Measurements from ENCODE around the gene FAM120A.

Gene FAM120A

DNA sequence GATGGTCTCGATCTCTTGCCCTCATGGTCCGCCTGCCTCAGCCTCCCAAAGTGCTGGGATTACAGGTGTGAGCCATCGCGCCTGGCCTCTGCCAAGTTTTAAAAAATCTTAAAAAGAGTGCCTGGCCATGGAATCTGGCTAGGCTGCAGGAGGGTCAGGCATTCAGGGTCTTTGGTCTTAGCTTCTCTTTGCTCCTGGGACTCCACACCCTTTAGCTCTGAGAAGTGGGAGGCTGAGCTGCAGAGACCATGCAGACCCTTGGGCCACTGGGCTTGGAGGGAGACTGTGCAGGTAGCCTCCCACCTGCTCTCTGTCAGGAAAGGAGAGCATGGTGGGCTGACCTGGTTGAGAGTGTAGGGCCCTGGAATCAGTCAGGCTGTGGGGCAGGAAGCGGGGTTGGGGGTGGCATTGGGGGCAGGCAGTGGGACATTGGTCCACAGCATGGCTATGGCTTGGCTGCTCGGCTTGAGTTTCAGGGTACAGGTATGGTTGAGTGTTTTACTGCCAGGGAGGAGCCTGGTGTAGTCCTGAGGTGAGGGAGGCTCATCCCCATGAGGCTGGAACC, 145.7 kb downstream of the FAM120A start:
- Histone ChIP-seq H3K4me1 (ENCODE audit: insufficient read depth, poor library complexity, severe bottlenecking) (peaks cover 26% of the 10 kb centered on the region), H3K36me3 (ENCODE audit: low read depth) (no peaks in the 10 kb centered on the region), H3K9me3 (ENCODE audit: severe bottlenecking) (no peaks in the 10 kb centered on the region), H3K27ac (ENCODE audit: poor library complexity, severe bottlenecking) (no peak overlapping the region), H3K4me3 (ENCODE audit: severe bottlenecking) (no peak overlapping the region), H3K27me3 (ENCODE audit: insufficient read depth, poor library complexity, severe bottlenecking) (no peaks in the 10 kb centered on the region)
- ATAC-seq (ENCODE audit: low read depth), result no peak
- DNase-seq (ENCODE audit: low spot score), result no peak
- TF ChIP-seq, protein P1, sequence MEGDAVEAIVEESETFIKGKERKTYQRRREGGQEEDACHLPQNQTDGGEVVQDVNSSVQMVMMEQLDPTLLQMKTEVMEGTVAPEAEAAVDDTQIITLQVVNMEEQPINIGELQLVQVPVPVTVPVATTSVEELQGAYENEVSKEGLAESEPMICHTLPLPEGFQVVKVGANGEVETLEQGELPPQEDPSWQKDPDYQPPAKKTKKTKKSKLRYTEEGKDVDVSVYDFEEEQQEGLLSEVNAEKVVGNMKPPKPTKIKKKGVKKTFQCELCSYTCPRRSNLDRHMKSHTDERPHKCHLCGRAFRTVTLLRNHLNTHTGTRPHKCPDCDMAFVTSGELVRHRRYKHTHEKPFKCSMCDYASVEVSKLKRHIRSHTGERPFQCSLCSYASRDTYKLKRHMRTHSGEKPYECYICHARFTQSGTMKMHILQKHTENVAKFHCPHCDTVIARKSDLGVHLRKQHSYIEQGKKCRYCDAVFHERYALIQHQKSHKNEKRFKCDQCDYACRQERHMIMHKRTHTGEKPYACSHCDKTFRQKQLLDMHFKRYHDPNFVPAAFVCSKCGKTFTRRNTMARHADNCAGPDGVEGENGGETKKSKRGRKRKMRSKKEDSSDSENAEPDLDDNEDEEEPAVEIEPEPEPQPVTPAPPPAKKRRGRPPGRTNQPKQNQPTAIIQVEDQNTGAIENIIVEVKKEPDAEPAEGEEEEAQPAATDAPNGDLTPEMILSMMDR (IDR thresholded peaks at IDR 0.05; ENCODE audit: poor library complexity, severe bottlenecking), result no peak

DNA sequence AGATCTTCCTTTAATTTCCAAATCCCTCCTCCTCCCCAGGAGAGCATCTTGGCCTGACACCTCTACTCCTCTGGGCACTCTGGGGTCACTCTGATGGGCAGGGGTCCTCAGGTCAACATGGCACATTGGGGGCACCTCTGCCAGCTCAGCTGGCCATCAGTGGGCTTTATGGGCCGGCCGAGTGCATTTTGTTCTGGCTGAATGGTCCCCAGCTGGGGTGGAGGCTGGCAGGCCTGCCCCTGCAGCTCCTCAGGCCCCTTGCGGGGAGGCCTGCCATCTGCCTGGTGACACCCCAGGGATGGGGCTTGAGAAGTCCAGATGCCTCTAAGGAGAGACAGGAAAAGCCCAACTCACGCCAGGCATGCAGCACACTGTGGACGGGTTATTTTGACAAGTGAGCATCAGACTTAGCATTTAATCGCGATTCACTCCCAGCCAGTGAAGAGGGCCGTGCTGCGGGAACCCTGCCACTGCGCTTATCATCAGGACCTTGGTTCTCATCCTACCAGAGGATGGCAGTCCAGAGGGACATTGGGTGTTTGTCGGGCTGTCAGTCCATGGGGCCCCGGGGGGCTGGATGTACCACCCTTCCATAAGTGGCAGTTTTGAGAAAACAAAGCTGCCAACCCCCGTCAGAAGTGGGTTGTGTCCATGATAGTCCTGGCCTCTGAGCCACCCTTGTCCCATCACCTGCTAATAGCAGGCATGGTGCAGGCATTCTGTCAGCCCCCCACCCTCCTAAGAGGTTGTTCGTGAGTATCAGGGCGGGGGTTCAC, 146.6 kb downstream of the FAM120A start:
- H3K36me3 ChIP-seq (ENCODE audit: low read depth), result no peaks in the 10 kb centered on the region
- no peaks in the 10 kb centered on the region for H3K27me3 ChIP-seq (ENCODE audit: insufficient read depth, poor library complexity, severe bottlenecking)
- ATAC-seq (ENCODE audit: low read depth) (no peak), DNase-seq (ENCODE audit: low spot score) (no peak)
- TF ChIP-seq, protein P1 (IDR thresholded peaks at IDR 0.05; ENCODE audit: poor library complexity, severe bottlenecking), result no peak
- H3K4me1 ChIP-seq (ENCODE audit: insufficient read depth, poor library complexity, severe bottlenecking), result peaks cover 26% of the 10 kb centered on the region
- peak overlapping the region; percentile 46 for H3K27ac ChIP-seq (ENCODE audit: poor library complexity, severe bottlenecking)
- H3K4me3 ChIP-seq (ENCODE audit: severe bottlenecking), result no peak overlapping the region
- H3K9me3 ChIP-seq (ENCODE audit: severe bottlenecking), result no peaks in the 10 kb centered on the region

GRCh38 chr9:93598647-93599241, 147.3 kb downstream of the FAM120A start:
- Histone ChIP-seq H3K27ac (ENCODE audit: poor library complexity, severe bottlenecking) (peak overlapping the region; percentile 46), H3K36me3 (ENCODE audit: low read depth) (no peaks in the 10 kb centered on the region)

GRCh38 chr9:93599571-93600403, 148.3 kb downstream of the FAM120A start:
- Histone ChIP-seq H3K27ac (ENCODE audit: poor library complexity, severe bottlenecking) (peak overlapping the region; percentile 46), H3K36me3 (ENCODE audit: low read depth) (no peaks in the 10 kb centered on the region), H3K27me3 (ENCODE audit: insufficient read depth, poor library complexity, severe bottlenecking) (no peaks in the 10 kb centered on the region), H3K4me3 (ENCODE audit: severe bottlenecking) (no peak overlapping the region), H3K4me1 (ENCODE audit: insufficient read depth, poor library complexity, severe bottlenecking) (peaks cover 9% of the 10 kb centered on the region), H3K9me3 (ENCODE audit: severe bottlenecking) (no peaks in the 10 kb centered on the region)
- TF ChIP-seq, protein P1 (IDR thresholded peaks at IDR 0.05; ENCODE audit: poor library complexity, severe bottlenecking), result no peak
- DNase-seq (ENCODE audit: low spot score) (no peak), ATAC-seq (ENCODE audit: low read depth) (no peak)

More at GRCh38 chr9:93598647-93599241, 147.3 kb downstream of the FAM120A start:
- Histone ChIP-seq H3K9me3 (ENCODE audit: severe bottlenecking) (no peaks in the 10 kb centered on the region), H3K4me1 (ENCODE audit: insufficient read depth, poor library complexity, severe bottlenecking) (peaks cover 19% of the 10 kb centered on the region), H3K4me3 (ENCODE audit: severe bottlenecking) (no peak overlapping the region), H3K27me3 (ENCODE audit: insufficient read depth, poor library complexity, severe bottlenecking) (no peaks in the 10 kb centered on the region)
- ATAC-seq (ENCODE audit: low read depth), result peak; percentile 48
- TF ChIP-seq, protein P1 (IDR thresholded peaks at IDR 0.05; ENCODE audit: poor library complexity, severe bottlenecking), result no peak
- no peak for DNase-seq (ENCODE audit: low spot score)

Data from RWPE2 (cell line).